ENCODE results near the gene PACRGL.

GRCh38 chr4:20778896-20779295 is 78.6 kb downstream of the PACRGL start:
- TF ChIP-seq POLR2A (IDR thresholded peaks at IDR 0.05) (no peak), CTCF (IDR thresholded peaks at IDR 0.05) (no peak)

All from body of pancreas (tissue), 4 donors.